Cardiac ventricle fibroblast (primary cell): ENCODE measurements around the gene TTC9. TPM values are rescaled to one million over a fixed set of nuclear protein-coding genes. Genes with fewer than 3 reads are reported as not detected.

ENCODE experiments used
- total RNA-seq: library from RNA; depleted of rRNA; stranded (reverse); fragments of >200 nt; gene quantifications from 2 replicates; pipeline ENCODE4 v1.2.3, GENCODE V29; 2015

The TTC9 gene
- total RNA-seq: 0.05 and 0.12 TPM in 2 replicates

GRCh38 chr14:70641548-70642302, at the start of gene TTC9:
TTC9 (plus strand) TSS chr14:70641916; CDS start chr14:70642130, 214 bp downstream.

DNA sequence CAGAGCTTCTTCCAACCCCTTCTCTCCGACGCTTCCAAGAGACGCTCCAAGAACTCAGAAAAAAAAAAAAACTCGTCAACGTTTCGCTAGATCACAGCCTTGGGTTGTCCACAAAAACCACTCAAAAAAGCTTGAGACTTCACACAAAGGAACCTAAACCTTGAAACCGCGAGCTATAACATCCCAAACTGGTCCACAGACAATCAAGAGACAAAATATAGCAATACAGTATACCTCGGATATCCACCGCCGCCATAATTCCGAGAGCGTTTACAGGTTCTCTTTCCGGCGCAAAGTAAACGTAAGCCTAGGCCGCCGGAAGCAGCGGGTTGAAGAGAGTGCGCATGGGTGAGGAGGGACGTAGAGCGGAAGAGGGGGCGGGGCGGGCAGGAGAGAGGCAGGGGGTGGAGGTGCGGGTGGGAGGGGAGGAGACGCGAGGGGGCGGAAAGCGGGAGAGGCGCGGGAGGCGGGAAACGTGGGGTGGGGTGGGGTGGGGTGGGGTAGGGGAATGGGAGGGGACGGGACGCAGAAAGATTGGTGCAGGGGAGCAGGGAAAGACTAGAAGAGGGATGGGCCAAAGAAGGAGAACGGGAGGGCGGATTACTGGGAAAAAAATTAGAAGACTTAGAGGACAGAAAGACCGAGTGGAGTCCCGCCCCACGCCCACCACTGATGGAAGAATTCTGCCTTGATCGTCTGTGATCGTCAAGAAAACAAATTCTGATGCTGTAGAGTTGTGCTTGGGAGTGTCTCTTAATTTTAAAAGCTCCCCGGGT, 41.1 kb upstream of the TTC9 start, which contains the start of gene MED6:
TSS of gene MED6 (minus strand) at position 274 of the 776 bp plus-strand sequence. CDS start at position 256, 18 bp downstream.

Other genes with a start within 250 kb of the TTC9 start
- 6.4 and 15.2 TPM in 2 replicates for gene SYNJ2BP, start 224.8 kb upstream of the TTC9 start, total RNA-seq
- 0.34 and 0.81 TPM in 2 replicates for gene ADAM21, start 189.7 kb upstream of the TTC9 start, total RNA-seq
- 0.24 and 0.25 TPM in 2 replicates for gene ADAM20, start 106.9 kb upstream of the TTC9 start, total RNA-seq
- 18.8 and 19.1 TPM in 2 replicates for gene MED6, start 41.3 kb upstream of the TTC9 start, total RNA-seq
- gene MAP3K9, start 167.6 kb downstream of the TTC9 start, total RNA-seq: 0.06 TPM in 1 of 2 replicates, not detected in the other